Globus pallidus (tissue), 1 donor: Measurements from ENCODE around the gene ITPR1.

Experiments
- DNase-seq: peaks from one replicate; pipeline ENCODE4 v3.0.0-alpha.2; 2015; ENCODE audit warnings: low spot score

The ITPR1 gene

DNA sequence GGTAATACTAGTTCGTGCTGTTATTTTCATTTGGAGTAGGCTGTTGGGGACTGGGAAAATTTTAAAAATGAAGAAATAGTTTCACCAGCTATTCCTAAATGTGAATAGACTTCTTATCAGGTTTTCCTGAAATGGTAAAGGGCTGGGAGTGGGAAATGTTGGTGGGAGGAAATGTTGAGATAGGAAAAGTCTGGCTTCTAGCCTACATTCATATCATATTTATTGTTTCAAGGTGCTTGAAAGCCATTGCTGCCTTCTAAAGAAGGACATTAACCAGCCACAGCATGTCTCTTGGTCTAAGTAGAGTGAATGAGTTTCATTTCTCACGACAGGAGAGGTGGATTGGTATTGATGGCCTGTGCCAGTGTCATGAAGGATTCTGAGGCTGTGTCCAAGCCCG, 288.9 kb downstream of the ITPR1 start:
- DNase-seq, result no peak

DNA sequence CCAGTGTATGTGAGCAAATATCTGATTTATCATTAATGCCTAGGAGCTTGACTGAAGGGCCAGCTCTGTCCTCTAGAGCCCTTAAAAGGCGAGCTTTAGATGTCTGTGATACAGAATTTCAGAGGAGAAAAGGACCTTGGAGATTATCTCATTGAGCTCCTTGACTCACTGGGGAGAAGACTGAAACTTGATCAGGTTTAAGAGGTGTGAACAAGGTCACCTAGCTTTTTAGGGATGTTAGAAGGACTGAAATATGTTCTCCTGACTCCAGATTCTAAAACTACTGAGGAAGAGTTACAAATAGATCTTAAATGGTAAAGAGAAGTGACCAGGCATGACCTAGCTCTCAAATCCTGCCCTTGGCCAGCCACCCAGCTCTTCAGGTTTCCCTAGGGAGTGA, 292.4 kb downstream of the ITPR1 start:
- no peak for DNase-seq

DNA sequence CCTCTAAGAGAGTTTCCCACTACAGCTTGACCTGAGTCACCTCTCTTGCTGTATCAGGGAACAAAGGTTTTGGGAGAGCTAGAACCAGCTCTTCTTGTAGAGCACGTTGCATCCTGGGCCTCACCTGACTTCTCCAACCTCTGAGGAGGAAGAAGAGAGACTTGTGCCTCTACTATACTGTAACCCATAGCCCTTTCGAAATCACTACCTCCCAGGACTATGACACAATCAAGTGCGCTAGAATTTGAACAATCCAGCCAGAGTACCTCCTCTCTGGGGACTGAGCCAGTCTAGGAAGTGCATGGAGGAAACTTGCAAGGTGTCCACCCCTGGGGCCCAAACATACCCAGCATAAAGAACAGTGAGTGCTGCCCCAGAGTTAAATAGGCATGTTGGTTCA, 293.3 kb downstream of the ITPR1 start:
- no peak for DNase-seq

GRCh38 chr3:4791358-4791757, 298.2 kb downstream of the ITPR1 start:
- DNase-seq, result no peak

DNA sequence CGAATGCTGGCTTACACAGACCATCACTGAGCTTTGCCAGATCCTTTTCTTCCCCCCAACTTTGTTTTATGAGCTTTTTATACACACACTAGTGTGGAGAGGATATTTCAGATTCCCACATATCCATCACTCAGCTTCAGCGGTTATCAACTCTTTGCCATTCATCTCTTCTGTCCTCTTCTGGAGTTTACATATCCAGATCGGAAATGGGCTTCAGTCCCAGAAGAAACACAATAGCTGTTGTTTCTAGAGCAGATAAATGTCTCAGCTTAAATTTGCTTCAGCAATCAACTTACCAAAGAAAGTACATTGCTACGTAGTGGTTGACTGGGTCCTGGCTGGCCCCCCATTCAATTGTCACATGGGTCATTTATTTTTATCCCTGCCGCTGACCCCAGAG, 300.2 kb downstream of the ITPR1 start:
- DNase-seq, result no peak

DNA sequence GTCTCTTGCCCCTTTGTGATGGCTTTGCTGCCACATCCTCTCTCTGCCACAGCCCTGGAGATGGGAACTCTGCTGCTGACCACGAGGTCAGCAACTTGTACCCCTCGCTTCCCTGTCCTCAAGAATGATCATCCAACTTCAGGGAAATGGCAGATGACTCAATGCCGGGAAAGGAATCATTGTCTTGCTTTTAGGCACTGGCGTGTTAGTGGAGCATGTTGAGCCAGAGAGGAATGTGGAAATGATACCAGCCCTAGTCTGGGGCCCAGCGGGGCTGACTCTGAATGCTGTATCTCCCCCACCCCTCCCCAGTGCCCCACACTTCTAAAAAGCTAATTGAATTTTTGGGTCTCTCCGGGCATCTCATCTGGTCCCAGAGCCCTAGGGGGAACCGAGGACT, 301.2 kb downstream of the ITPR1 start:
- DNase-seq, result no peak

- no peak for DNase-seq
Measured at GRCh38 chr3:4794798-4795197, 301.6 kb downstream of the ITPR1 start.

DNA sequence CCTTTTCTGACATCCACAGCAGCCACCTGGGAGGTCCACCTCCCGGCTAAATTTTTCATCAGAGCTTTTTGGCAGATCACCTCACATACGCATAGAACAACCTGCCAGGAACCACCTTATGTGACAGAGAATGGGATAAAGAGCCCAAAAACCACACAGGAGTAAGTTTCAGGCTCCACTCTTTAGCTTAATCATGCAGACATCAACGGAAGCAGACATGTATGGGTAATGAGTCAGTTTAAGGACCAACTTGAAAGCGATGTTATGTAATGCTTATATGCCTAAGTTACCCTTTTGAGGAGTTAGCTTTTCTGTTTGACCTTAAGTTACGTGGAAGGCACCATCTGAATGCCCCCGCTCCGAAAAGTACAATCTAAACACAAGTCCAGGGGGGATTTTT, 302.8 kb downstream of the ITPR1 start:
- DNase-seq, result no peak

GRCh38 chr3:4797201-4797705, 304.1 kb downstream of the ITPR1 start:
- no peak for DNase-seq

DNA sequence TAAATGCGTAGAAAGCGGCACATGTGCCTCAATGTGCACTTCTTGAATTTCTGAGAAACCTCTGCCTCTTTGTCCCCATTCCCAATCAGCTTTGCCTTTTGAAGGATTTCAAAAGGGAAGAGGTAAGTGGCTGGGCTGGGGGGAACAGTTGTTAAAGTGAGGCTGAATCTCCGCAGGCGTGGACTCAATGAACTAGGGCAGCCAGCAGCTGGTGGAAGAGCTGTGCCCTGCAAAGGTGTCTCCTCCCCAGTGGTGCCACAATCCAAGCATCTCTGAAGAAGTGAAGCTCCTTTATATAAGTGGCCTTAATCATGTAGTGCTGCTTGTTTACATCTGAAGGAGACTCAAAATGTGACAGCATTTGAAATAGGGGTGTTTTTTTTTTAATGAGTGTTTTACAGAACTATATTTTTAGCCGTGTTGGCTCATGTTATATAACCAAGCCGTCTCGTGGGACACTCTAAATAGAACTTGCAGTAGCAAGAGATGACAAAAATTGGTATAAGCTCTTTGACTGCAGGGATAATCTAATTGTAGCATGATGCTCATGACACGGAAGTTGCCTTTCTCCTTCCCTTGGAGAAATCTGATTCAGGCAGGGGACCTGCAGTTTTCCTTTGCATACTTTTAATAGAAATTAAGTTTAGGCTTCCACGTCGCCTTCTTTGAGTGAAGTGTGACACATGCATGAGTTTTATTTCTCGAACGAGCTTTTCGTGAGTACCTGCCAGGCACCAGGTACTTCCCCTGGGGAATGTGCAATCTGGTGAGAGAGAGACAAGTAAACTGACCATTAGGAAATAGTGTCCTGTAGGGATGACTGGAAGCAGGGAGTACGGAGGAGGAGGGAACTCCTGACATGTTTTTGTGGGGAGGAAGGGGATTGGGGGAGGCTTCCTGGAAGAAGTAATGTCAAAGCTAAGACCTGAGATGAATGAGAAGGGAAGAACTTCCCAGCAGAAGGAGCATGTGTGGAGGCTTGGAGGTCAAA, 306.4 kb downstream of the ITPR1 start:
- DNase-seq, result no peak

DNA sequence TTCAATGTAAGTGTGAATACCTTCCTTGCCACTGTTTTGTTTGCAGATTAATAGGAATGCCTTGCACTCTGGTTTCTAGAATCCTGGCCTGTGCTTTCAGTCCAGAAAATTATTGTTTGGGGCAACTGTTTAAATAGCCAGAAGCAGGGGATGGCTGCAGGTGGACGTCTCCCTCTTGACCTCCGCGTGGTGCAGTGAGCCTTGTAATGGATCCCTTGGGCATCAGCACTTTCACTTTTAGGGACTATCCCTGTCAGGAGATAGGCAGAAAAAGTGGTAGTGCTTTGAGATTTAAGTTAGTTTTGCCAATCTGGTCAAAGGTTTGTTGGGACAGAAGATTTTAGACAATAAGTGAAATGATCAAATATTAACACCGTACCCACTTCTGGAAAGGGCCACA, 307.4 kb downstream of the ITPR1 start:
- DNase-seq, result no peak

DNA sequence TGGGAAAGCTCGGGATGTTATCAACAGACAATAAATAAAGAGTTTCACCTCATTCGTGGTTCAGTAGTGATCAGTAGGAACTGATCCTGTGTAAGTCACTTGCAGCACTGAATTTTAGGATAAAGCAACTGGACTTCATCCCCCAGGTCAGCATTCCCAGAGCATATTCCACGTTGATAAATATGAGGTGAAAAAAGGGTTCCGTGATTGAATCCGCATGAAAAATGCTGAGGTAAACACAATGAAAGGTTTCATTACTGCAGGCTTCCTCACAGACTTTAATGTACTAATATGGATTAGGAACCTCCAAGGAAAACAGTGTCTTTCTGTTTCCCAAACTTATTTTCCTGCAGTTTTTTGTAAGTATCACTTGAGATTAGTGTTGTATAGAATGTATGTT, 308.7 kb downstream of the ITPR1 start:
- no peak for DNase-seq

DNA sequence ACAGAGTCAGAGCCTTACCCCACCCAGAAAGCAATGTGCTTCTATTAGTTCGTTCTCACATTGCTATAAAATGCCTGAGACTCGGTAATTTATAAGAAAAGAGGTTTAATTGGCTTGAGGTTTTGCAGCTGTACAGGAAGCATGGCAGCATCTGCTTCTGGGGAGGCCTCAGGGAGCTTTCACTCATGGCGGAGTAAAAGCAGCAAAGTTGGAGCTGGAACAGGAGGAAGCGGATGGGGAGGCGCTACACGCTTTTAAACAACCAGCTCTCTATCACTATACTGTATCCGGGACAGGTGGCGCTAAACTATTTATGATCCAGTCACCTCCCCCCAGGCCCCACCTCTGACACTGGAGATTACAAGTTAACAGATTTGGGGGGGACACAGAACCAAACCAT, 309.8 kb downstream of the ITPR1 start:
- no peak for DNase-seq

- DNase-seq, result no peak
Measured at GRCh38 chr3:4804161-4805058, 311.3 kb downstream of the ITPR1 start.

DNA sequence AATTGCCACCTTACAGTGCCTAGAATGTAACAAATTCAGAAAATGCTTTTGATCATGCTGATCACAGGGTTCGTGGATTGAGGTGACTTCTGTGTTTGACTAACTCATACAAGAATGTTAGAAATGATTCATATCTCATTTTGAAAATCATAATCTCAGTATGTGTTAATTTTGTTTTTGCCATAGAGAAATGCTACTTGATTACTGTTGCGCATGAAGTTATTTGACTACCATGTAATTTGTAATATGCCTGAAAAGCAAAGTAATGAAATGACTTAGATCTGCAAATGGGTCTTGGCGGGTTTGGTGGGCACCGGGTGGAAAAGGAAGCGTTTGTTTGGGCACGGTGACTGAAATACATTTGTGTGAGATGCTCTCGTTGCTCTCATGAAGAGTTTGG, 312.5 kb downstream of the ITPR1 start:
- DNase-seq, result no peak

DNA sequence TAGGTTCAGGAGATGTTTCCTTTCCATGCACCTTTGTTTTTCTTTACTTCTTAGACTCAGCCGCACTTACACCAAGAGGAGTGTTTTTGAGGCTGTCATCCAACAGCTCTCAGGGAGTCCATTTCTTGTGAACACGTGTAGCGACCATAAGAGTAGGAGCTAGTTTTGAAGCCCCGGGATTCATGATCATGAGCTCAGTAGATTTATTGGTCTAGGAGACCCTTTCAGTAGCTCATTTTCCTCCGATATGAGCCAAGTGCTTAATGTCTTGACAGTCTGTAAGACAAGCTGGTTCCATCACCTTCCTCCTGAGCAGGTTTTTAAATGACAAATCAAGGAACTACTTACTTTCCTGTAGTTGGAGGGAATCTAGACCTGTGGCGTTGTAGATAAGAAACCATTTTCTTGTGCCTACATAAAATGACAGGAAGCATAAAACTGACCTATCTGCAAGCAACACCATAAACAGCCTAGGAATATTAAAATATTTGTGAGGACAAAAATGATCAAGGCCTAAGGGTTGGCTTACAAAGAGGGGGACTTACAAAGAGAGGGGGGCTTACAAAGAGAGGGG, 313.5 kb downstream of the ITPR1 start:
- DNase-seq, result no peak

GRCh38 chr3:4807381-4808280, 314.5 kb downstream of the ITPR1 start:
- no peak for DNase-seq

DNA sequence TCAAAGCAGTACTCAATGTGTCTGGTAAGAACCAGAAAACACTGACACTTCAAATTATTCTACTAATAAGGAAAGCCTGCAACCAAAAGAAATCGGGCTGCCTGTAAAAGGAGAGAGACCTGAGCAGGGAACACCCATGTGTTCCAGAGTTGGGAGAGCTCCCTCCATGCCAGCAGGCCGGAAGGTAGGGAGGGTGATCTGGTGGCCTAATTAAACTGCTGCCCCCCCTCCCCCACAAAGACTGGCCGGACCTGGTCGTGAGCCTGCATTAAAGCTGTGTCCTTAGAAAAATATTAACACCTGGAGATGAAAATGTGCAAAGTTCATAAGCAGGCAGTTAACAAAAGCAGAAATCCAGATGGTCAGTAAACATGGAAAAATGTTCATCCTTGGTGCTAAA, 315.5 kb downstream of the ITPR1 start:
- DNase-seq, result no peak

DNA sequence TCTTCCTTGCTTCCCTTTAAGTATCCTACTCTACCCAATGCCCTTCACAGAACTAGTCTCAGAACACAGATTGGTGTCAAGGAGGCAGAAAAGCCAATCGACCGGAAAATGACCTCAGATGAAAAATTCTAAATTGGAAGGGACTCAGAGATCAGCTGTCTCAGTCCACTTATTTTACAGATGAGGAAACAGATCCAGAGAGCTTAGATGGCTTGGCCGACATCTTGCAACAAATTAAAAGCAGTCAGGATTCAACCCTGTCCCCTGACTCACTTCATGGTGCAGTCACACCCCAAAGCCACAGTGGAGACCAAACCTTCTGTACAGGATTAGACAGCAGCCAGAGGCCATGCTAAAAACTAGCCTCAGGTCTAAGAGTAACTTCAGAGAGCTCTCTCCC, 316.8 kb downstream of the ITPR1 start:
- no peak for DNase-seq

DNA sequence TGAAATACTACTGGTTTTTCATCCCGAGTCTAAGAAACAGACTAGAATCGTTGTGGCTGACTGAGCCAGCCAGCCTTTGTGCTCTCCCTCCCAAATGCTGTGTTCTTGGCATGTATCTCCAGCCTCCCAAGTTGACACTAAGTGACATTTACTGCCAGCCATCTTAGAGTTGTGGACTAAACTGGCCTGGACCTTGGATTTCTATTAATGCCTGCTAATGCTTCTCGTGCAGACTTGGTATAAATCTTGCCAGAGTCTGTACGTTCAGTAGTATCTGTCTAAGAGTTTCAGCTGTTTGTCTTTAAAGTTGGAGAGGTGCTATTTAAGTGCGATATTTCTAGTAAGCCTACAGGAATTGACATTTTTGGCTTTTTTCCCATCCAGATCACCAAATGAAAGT, 319.4 kb downstream of the ITPR1 start:
- no peak for DNase-seq

DNA sequence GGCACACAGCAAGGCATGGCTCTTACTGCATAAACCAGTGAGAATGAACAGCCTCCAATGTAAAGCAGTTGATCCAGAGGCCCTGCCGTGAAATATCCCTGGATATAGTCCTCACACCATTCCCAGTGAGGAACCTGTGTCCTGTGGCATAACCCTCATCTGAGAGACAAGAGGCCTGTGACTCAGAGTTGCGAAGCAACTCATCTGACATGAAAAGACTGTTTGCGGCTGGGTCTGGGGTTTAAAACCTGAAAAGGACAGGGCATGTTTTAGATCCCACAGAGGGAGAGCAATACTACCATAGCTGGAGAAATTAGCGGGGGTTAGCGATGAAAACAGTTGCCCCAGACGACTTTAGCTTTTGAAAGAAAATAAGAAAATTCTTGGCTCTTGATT, 320.8 kb downstream of the ITPR1 start:
- no peak for DNase-seq
